H9 (cell line): ENCODE measurements around the gene RCAN3. TPM values are rescaled to one million over a fixed set of nuclear protein-coding genes. Genes with fewer than 3 reads are reported as not detected.

Experiments
- DNase-seq: peaks from one replicate; pipeline ENCODE4 v3.0.0-alpha.2; 2017
- H2AFZ ChIP-seq: one replicate; pipeline ENCODE4 v1.6.1; 2013; ENCODE audit warnings: mild to moderate bottlenecking, low read length, control low read depth, moderate library complexity
- H2AK5ac ChIP-seq: 2 replicates; pipeline ENCODE4 v1.6.1; 2013; ENCODE audit warnings: low read length, control low read depth, mixed read lengths; ENCODE audit not compliant: insufficient read length
- H2BK120ac ChIP-seq: one replicate; pipeline ENCODE4 v1.6.1; 2013; ENCODE audit warnings: low read depth, mild to moderate bottlenecking, low read length, control low read depth, inconsistent platforms; ENCODE audit not compliant: poor library complexity, severe bottlenecking
- H2BK12ac ChIP-seq: 2 replicates; pipeline ENCODE4 v1.6.1; 2013; ENCODE audit warnings: low read length, control low read depth, mixed read lengths, low read depth; ENCODE audit not compliant: insufficient read length
- H2BK15ac ChIP-seq: 2 replicates; pipeline ENCODE4 v1.6.1; 2013; ENCODE audit warnings: low read depth, low read length, control low read depth
- H2BK20ac ChIP-seq: one replicate; pipeline ENCODE4 v1.6.1; 2013; ENCODE audit warnings: low read depth, mild to moderate bottlenecking, low read length, control low read depth, inconsistent platforms; ENCODE audit not compliant: poor library complexity, severe bottlenecking
- H2BK5ac ChIP-seq: 2 replicates; pipeline ENCODE4 v1.6.1; 2013; ENCODE audit warnings: low read length, control low read depth, mixed read lengths; ENCODE audit not compliant: insufficient read length
- H3K14ac ChIP-seq: 2 replicates; pipeline ENCODE4 v1.6.1; 2013; ENCODE audit warnings: low read length, control low read depth; ENCODE audit not compliant: insufficient read depth
- H3K18ac ChIP-seq: 2 replicates; pipeline ENCODE4 v1.6.1; 2013; ENCODE audit warnings: low read depth, mild to moderate bottlenecking, mixed read lengths, low read length, control low read depth; ENCODE audit not compliant: insufficient read length
- H3K23ac ChIP-seq: 2 replicates; pipeline ENCODE4 v1.6.1; 2013; ENCODE audit warnings: low read length, control low read depth, mixed read lengths, low read depth; ENCODE audit not compliant: insufficient read length
- H3K23me2 ChIP-seq: 2 replicates; pipeline ENCODE4 v1.6.1; 2013; ENCODE audit warnings: low read depth, mild to moderate bottlenecking, mixed read lengths, low read length, control low read depth; ENCODE audit not compliant: insufficient read length, poor library complexity, severe bottlenecking
- H3K27ac ChIP-seq: 2 replicates; pipeline ENCODE4 v1.5.1; 2013; ENCODE audit warnings: low read length, control low read depth, mixed read lengths, low read depth; ENCODE audit not compliant: insufficient read length
- H3K27me3 ChIP-seq: 2 replicates; pipeline ENCODE4 v1.6.1; 2013; ENCODE audit warnings: low read length, control low read depth, inconsistent platforms; ENCODE audit not compliant: insufficient read depth
- H3K4ac ChIP-seq: 2 replicates; pipeline ENCODE4 v1.6.1; 2013; ENCODE audit warnings: low read depth, mild to moderate bottlenecking, control low read depth, inconsistent platforms, low read length, moderate library complexity
- H3K4me1 ChIP-seq: 2 replicates; pipeline ENCODE4 v1.6.1; 2013; ENCODE audit warnings: low read length, control low read depth, inconsistent platforms; ENCODE audit not compliant: insufficient read depth
- H3K4me2 ChIP-seq: 2 replicates; pipeline ENCODE4 v1.6.1; 2013; ENCODE audit warnings: low read length, control low read depth, mixed read lengths; ENCODE audit not compliant: insufficient read length, insufficient read depth
- H3K56ac ChIP-seq: 2 replicates; pipeline ENCODE4 v1.6.1; 2013; ENCODE audit warnings: low read depth, mild to moderate bottlenecking, mixed read lengths, low read length, control low read depth; ENCODE audit not compliant: insufficient read length
- H3K79me1 ChIP-seq: 2 replicates; pipeline ENCODE4 v1.6.1; 2013; ENCODE audit warnings: low read depth, mild to moderate bottlenecking, moderate library complexity, low read length, control low read depth, inconsistent platforms; ENCODE audit not compliant: insufficient read depth, poor library complexity, severe bottlenecking
- H3K79me2 ChIP-seq: 2 replicates; pipeline ENCODE4 v1.6.1; 2013; ENCODE audit warnings: low read length, control low read depth, inconsistent platforms; ENCODE audit not compliant: insufficient read depth
- H3K9ac ChIP-seq: 2 replicates; pipeline ENCODE4 v1.6.1; 2013; ENCODE audit warnings: low read length, control low read depth, mixed read lengths; ENCODE audit not compliant: insufficient read length; ENCODE audit errors: extremely low read depth
- H3K9me3 ChIP-seq: one replicate; pipeline ENCODE4 v1.6.1; 2013; ENCODE audit warnings: low read depth, low read length, inconsistent platforms; ENCODE audit not compliant: control insufficient read depth
- H3T11ph ChIP-seq: one replicate; pipeline ENCODE4 v1.6.1; 2013; ENCODE audit warnings: mild to moderate bottlenecking, low read length, control low read depth, inconsistent platforms
- H4K20me1 ChIP-seq: one replicate; pipeline ENCODE4 v1.6.1; 2013; ENCODE audit not compliant: control insufficient read depth, insufficient read length, insufficient read depth
- H4K5ac ChIP-seq: 2 replicates; pipeline ENCODE4 v1.6.1; 2013; ENCODE audit warnings: low read depth, mild to moderate bottlenecking, mixed read lengths, low read length, control low read depth; ENCODE audit not compliant: insufficient read length
- H4K8ac ChIP-seq: replicated peaks from 2 replicates; pipeline ENCODE4 v1.6.1; 2013; ENCODE audit warnings: low read length, control low read depth, mixed read lengths, low read depth; ENCODE audit not compliant: insufficient read length
- H4K91ac ChIP-seq: 2 replicates; pipeline ENCODE4 v1.6.1; 2013; ENCODE audit warnings: low read depth, mild to moderate bottlenecking, moderate library complexity, mixed read lengths, low read length, control low read depth; ENCODE audit not compliant: insufficient read length
- H3K27ac Mint-ChIP-seq, 3 experiments: 2 replicates in 2 of 3; 3 replicates in 1 of 3; pipeline ENCODE4 v1.8.0; 2020 to 2021; ENCODE audit warnings: mixed read lengths in 3 of 3, mild to moderate bottlenecking in 1 of 3, moderate library complexity in 1 of 3
- H3K27me3 Mint-ChIP-seq: 2 replicates; pipeline ENCODE4 v1.8.0; 2021; ENCODE audit warnings: low read depth, mild to moderate bottlenecking, moderate library complexity, mixed read lengths
- H3K36me3 Mint-ChIP-seq, 3 experiments: 2 replicates in 2 of 3; 3 replicates in 1 of 3; pipeline ENCODE4 v1.8.0; 2020 to 2021; ENCODE audit warnings: low read depth in 3 of 3, mixed read lengths in 3 of 3; ENCODE audit not compliant: insufficient read depth in 1 of 3
- H3K4me1 Mint-ChIP-seq, 2 experiments: 2 replicates each; pipeline ENCODE4 v1.8.0; 2020; ENCODE audit warnings: mixed read lengths in 2 of 2
- H3K4me3 Mint-ChIP-seq, 2 experiments: 2 replicates in 1 of 2; 3 replicates in 1 of 2; pipeline ENCODE4 v1.8.0; 2020 to 2021; ENCODE audit warnings: mild to moderate bottlenecking in 2 of 2, mixed read lengths in 2 of 2, moderate library complexity in 1 of 2
- H3K9me3 Mint-ChIP-seq, 2 experiments: 2 replicates in 1 of 2; 3 replicates in 1 of 2; pipeline ENCODE4 v1.8.0; 2020; ENCODE audit warnings: mild to moderate bottlenecking in 2 of 2, mixed read lengths in 2 of 2, moderate library complexity in 1 of 2
- WGBS: extraction: QIAGEN DNeasy Blood & Tissue Kit; methylation state at CpG from one replicate; pipeline ENCODE4 v1.1.7; 2013; ENCODE audit warnings: missing lambda C conversion rate, low lambda C conversion rate, mixed read lengths; ENCODE audit not compliant: insufficient read length; ENCODE audit errors: extremely low coverage; 5-methylcytosine and 5-hydroxymethylcytosine counted together
- total RNA-seq: library from RNA; stranded (reverse); gene quantifications from 2 replicates; pipeline ENCODE4 v1.2.1, GENCODE V29; 2021
- TF ChIP-seq, protein P1 (sequence below): fragments of 200-600 bp; sonication (generic); conservative IDR thresholded peaks from 3 replicates; pipeline ENCODE4 v1.8.0; 2021; ENCODE audit warnings: antibody characterized with exemption, mild to moderate bottlenecking

RCAN3 gene
- total RNA-seq, 1 experiment from 2014 or later: 13.0 TPM

DNA sequence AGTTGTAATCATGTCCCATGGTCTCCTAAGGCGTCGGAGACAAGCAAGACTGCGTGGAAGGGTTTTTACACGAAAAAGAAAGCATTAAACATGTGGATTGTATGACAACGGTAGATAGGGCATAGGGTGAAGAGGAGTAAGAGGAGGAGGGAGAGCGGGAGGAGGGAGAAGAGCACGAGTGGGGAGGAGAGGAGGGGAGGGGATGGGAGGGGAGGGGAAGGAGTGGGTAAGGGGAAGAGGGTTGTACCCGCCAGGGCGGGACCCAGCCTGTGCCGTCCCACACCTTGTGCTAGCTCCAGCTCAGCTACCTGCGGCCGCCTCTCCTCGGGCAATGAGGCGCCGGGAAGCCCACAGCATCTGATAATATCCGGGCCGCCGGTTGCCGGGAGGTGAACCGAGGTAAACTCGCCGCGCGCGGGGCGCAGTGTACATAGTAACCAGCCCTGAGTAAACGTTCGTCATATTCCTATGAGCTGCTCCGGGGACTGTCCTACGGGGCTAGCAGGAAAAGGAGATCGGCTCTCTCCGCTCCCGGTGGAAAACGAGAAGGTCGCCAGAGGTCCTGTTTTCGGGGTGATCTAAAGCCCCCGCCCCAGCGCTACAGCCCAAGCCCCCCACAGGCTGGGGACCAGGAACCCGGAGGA is 449 bp upstream of the RCAN3 start:
- Histone ChIP-seq H3T11ph (no peak overlapping the region), H3K23me2 (peaks cover 9% of the 10 kb centered on the region), H2BK15ac (no peak overlapping the region), H3K27ac (no peak overlapping the region), H3K27me3 (no peaks in the 10 kb centered on the region), H4K8ac (no peak overlapping the region), H2BK20ac (no peak overlapping the region), H3K4me1 (peaks cover 2% of the 10 kb centered on the region; the same call in 1 of the 2 replicates), H4K91ac (no peak overlapping the region), H2BK120ac (no peak overlapping the region), H4K5ac (no peak overlapping the region), H3K79me2 (no peaks in the 10 kb centered on the region), H2BK5ac (no peak overlapping the region), H3K4ac (no peak overlapping the region), H3K9me3 (no peaks in the 10 kb centered on the region), H3K4me2 (peak overlapping the region; percentile 74), H3K18ac (no peak overlapping the region), H2AFZ (no peak overlapping the region), H3K79me1 (no peaks in the 10 kb centered on the region), H3K14ac (peak overlapping the region; percentile 21), H2AK5ac (no peak overlapping the region), H3K23ac (no peak overlapping the region), H2BK12ac (no peak overlapping the region), H3K56ac (no peak overlapping the region), H3K9ac (peak overlapping the region; percentile 39), H4K20me1 (no peaks in the 10 kb centered on the region)
- Mint-ChIP-seq H3K36me3 (no peaks in the 10 kb centered on the region; a peak in 1 of 7 replicates), H3K9me3 (no peaks in the 10 kb centered on the region), H3K4me3 (peak overlapping the region; percentile 79 to 87), H3K27ac (peak overlapping the region in 2 of 3 experiments; percentile 19 to 61; a peak in 3 of 7 replicates), H3K4me1 (peaks cover 42 to 46% of the 10 kb centered on the region in 2 experiments), H3K27me3 (peaks cover 7% of the 10 kb centered on the region)
- DNase-seq: peak; percentile 71
- TF ChIP-seq, protein P1, sequence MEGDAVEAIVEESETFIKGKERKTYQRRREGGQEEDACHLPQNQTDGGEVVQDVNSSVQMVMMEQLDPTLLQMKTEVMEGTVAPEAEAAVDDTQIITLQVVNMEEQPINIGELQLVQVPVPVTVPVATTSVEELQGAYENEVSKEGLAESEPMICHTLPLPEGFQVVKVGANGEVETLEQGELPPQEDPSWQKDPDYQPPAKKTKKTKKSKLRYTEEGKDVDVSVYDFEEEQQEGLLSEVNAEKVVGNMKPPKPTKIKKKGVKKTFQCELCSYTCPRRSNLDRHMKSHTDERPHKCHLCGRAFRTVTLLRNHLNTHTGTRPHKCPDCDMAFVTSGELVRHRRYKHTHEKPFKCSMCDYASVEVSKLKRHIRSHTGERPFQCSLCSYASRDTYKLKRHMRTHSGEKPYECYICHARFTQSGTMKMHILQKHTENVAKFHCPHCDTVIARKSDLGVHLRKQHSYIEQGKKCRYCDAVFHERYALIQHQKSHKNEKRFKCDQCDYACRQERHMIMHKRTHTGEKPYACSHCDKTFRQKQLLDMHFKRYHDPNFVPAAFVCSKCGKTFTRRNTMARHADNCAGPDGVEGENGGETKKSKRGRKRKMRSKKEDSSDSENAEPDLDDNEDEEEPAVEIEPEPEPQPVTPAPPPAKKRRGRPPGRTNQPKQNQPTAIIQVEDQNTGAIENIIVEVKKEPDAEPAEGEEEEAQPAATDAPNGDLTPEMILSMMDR: no peak
- no CpG with 5 or more reads among the region's 39 CpGs for WGBS
